Activated T-helper 1 cell treated with Interleukin-2 at 50 U/mL for 16 hours (primary cell): ENCODE data around the gene TSSC4.

Experiments used
- DNase-seq: peaks from one replicate; pipeline ENCODE4 v3.0.0-alpha.2; 2020; ENCODE audit warnings: low read depth

Gene TSSC4

DNA sequence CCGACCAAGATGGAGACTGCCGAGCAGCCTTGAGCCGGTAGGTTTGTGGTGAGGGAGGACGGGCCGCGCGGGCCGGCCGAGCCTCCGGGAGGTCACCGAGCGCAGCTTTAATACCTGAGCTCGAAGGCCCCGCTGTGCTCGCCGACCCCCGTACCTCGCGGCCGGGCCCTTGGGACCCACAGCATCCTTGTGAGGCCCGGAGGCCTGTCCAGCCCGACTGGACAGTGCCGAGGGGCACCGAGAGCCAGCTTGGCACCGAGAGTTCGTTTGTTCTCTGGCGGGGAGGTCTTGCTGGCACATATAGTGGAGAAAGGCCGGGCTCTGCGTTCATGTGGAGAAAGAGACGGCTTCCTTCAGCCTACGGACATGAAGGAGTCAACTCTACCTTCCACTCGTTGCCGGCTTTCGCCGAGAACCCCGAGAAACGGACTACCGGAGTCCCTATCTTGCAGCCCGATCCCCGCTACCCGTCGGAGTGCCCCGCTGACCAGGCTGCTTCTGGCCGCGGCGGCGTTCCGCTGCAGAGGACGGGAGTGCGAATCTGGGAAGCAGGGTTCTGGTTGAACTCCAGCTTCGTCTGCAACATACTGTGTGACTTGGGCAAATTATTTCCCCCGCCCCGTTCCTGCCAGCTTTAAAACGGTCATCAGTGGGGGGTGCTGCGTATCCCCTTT is 349 bp downstream of the TSSC4 start:
- no peak for DNase-seq

DNA sequence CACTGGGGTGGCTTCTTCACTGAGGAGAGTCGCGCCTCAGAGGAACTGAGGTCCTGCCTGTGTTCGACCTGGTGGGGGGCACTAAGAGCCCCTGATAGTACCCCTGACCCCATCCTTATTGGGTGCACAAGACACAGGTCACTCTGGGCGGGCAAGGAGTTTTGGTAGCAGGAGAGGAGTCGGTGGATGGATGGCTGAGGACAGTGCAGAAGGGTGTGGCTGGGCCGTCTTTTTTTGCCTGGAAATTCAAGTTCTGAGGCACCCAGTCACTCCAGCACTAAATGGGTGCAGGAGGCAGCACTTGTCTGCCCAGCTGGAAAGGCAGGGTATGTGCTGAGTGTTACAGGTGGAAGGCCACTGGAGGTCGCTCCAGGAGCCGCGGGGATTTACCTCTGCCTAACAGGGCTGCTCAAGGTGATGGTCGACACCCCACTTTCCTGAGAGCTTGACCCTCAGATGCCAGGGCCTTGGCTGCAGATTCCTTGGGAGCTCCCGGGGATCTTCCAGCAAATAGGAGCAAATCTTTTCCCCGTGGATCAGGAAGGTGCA is 960 bp downstream of the TSSC4 start:
- DNase-seq, result no peak

GRCh38 chr11:2402106-2402505 is 1.6 kb downstream of the TSSC4 start:
- no peak for DNase-seq

GRCh38 chr11:2402890-2403645 is 2.5 kb downstream of the TSSC4 start:
- no peak for DNase-seq

DNA sequence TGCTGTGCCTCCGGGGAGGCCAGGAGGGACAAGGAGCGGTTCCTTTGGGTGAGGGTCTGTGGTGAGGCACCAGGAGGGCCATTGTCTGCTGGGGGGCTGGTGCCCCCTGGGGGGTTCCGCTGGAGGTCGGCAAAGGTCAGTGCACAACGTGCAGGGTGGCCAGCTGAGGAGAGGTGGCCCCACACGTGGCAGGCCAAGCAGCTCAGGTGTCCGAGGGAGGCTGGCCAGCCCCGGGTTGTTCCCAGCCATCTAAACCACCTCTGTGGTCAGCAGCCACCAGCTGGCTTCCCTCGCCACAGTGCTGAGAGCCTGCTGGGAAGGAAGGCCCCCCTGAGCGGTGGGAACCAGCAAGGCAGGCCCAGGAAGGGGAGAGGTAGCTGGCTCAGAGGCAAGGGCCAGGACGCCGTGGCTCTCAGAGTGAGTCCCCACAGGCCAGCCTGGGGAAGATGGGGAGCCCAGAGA is 4.2 kb downstream of the TSSC4 start:
- DNase-seq, result no peak

DNA sequence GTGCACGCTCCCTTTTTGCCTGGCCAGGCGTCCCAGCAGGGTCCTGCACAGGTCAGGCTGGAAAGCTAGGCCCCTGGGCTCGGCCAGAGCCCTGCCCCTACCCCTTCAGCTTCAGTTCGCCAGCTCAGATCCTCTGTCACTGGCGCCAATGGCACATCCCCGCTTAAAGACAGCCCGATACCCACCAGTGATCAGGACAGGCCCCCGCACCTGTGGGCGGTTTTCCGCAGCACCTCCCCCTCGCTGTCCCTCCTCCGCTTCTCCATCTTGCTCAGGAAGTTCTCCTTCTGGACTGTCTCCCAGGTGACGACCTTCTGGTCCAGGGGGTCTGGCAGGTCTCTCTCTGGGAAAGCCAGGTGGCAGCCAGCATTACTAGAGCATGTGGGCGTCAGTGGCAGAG is 5.9 kb downstream of the TSSC4 start:
- DNase-seq, result no peak

- DNase-seq, result no peak
Measured at GRCh38 chr11:2406878-2407410, 6.4 kb downstream of the TSSC4 start.

DNA sequence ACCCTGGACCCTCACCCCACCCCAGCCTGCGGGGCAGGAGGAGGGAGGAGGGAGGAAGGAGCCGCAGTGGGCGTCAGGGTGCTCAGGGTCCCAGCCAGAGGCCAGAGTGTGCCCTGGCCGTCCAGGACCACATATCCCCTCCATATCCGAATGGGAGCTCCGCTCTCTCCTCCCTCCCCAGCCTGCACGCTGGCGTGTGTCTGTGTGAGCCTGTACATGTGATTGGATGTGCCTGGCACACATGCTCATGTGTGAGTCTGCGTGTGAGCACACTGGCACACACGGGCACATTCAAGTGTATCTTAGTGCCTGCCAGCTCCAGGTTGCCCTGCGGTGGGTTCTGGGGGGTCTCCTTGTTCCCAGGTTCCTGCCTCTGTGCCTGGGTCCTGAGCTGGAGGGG is 8.1 kb downstream of the TSSC4 start:
- no peak for DNase-seq

- no peak for DNase-seq
Measured at GRCh38 chr11:2409126-2409525, 8.6 kb downstream of the TSSC4 start.

DNA sequence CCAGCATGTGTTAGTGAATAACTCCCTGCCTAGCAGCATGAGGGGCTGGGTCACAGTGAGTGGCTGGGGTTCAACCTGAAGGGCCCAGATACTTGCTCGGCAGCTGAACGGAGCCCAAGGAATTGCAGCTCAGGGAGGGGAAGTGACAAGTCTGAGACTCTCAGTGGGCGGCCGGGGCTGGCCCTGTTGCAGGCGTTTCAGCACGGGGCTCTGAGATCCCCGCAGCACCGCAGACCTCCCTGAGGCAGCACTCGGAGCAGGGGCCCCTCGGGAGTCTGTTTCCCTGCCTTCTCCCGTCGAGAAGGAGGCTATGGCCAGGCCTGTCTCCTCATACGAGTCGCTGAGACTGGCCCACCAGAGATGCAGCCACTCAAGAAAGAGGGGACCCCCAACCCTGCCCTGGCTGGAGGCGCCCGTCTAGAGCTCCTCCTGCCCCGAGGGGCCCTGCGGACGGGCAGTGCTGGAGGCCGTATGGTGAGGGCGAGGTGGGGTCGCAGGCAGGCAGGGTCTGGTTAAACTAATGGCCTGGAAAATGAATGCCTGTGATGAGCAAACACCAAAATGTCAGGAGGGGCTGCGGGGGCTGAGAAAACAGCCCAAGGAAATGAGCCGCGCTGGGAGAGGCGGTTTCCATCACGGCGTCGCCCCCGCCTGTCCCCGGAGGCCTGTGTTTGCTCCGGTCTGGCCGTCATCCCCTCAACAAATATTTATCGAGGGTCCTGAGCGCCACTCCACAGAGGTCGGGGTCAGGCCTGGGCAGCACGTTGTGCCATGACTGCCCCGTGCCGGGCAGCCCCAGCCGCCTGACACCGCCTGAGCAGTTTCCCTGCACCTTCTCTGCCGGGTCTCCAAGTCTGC is 9.3 kb downstream of the TSSC4 start:
- DNase-seq, result no peak

GRCh38 chr11:2410616-2411015 is 10.1 kb downstream of the TSSC4 start:
- DNase-seq, result no peak

- no peak for DNase-seq
Measured at GRCh38 chr11:2411446-2412305, 11.1 kb downstream of the TSSC4 start.

DNA sequence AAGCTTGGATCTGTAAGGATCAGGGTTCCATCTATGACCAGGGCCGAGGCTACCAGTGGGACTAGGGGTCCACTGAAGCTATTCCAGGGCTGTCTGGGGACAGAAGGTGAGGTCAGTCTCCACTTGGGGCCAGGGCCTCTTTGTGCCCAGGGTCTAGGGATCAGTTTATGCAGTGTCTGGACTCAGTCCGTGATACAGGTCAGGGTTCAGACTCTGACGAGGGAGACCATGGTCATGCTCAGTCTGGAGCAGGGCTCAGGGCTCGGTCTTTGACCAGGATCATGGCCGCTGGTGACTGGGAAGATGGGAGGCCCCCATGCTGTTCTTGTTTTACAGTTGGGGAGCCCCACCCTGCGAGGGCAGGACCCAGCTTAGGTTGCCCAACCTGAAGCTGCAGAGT is 11.8 kb downstream of the TSSC4 start:
- DNase-seq, result no peak

GRCh38 chr11:2413742-2414579 is 13.4 kb downstream of the TSSC4 start:
- no peak for DNase-seq

GRCh38 chr11:2414616-2415015 is 14.1 kb downstream of the TSSC4 start:
- DNase-seq, result no peak

DNA sequence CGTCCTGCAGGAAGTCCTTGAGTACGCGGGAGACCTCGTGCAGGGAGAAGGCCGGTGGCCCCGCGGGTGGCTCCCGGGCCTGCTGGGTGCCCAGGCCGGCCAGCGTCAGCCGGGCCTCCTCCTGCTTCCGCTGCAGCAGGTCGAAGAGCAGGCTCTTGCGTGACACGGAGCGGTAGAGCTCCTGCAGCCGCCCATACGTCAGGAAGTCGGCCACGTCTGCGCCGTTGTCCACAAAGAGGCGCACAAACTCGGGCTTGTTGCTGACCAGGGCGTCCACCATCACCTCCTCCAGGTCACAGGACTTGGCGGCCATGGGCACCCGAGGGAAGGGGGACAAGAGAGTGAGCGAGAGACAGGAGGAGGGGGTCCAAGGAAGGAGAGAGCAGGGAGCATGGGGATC is 14.6 kb downstream of the TSSC4 start:
- DNase-seq, result no peak

- no peak for DNase-seq
Measured at GRCh38 chr11:2415601-2416380, 15.2 kb downstream of the TSSC4 start.

- no peak for DNase-seq
Measured at GRCh38 chr11:2416765-2417164, 16.2 kb downstream of the TSSC4 start.
